Muscle layer of duodenum (tissue), 2 donors: ENCODE results near the gene MEF2D.

Experiments used
- H3K27ac ChIP-seq: one replicate; pipeline ENCODE4 v1.7.0; 2013; ENCODE audit warnings: mild to moderate bottlenecking, low read length
- H3K27me3 ChIP-seq: one replicate; pipeline ENCODE4 v1.7.0; 2013; ENCODE audit warnings: low read depth, mild to moderate bottlenecking, control low read depth, low read length
- H3K36me3 ChIP-seq, 2 donors: one replicate each; pipeline ENCODE4 v1.7.0; 2013; ENCODE audit warnings: low read length in 2 of 2, control low read depth in 1 of 2, mild to moderate bottlenecking in 1 of 2; ENCODE audit not compliant: insufficient read depth in 2 of 2, control insufficient read depth in 1 of 2
- H3K4me1 ChIP-seq, 2 donors: one replicate each; pipeline ENCODE4 v1.7.0; 2013; ENCODE audit warnings: low read length in 2 of 2, mild to moderate bottlenecking in 2 of 2, control low read depth in 1 of 2, moderate library complexity in 1 of 2; ENCODE audit not compliant: insufficient read depth in 2 of 2, control insufficient read depth in 1 of 2
- H3K4me3 ChIP-seq, 2 donors: one replicate each; pipeline ENCODE4 v1.7.0; 2013; ENCODE audit warnings: low read length in 2 of 2, low read depth in 1 of 2, mild to moderate bottlenecking in 1 of 2
- H3K9me3 ChIP-seq, 2 donors: one replicate each; pipeline ENCODE4 v1.7.0; 2013; ENCODE audit warnings: low read length in 2 of 2, control low read depth in 1 of 2, mild to moderate bottlenecking in 1 of 2; ENCODE audit not compliant: control insufficient read depth in 1 of 2
- donor health status: healthy.

Gene MEF2D

DNA sequence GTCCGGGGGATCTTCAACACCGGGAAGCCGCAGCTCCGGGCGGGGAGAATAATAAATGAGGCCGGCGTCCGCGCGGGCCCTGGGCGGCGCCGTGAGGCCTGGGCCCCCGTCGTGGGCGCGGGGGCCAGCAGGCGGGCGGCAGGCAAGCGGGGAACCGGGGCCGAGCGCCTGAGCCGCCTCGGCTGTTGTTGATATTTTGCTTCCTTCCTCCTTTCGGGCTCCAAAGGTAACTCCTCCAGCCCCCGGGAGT lies at the start of gene MEF2D:
Gene MEF2D, minus strand, starts transcription at position 233 of the 250 bp plus-strand sequence. CDS start 17,483 bp downstream, outside the sequence.
- Histone ChIP-seq H3K4me3 (peak within 1 kb of the TSS; percentile 71 to 87), H3K36me3 (peaks cover 0 to 19% of the 10 kb centered on the region in 2 donors), H3K4me1 (peaks cover 50 to 68% of the 10 kb centered on the region in 2 donors), H3K27me3 (no peaks in the 10 kb centered on the region), H3K9me3 (no peaks in the 10 kb centered on the region), H3K27ac (peak within 1 kb of the TSS; percentile 100)

DNA sequence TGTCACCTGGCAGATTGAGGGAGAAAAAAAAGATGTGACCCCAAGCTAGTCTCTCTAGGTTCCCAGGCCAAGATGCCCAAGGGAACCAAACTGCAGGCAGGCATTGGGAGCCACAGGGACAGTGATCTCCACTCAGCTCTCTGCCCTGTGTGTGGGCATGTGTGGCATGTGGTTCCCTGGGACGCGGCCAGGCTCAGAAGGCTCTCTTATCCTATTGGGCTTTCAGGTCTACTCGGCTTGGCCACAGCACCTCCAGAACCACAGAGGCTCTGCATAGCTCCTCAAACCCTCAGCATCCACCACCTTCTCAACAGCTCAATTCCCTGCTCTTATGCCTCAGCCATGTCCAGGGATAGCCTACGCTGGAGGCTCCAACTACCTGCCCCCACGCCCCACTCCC lies 49.8 kb upstream of the MEF2D start:
- Histone ChIP-seq H3K36me3 (no peaks in the 10 kb centered on the region), H3K4me1 (no peaks in the 10 kb centered on the region), H3K9me3 (no peaks in the 10 kb centered on the region), H3K27ac (no peak overlapping the region), H3K4me3 (no peak overlapping the region), H3K27me3 (no peaks in the 10 kb centered on the region)

DNA sequence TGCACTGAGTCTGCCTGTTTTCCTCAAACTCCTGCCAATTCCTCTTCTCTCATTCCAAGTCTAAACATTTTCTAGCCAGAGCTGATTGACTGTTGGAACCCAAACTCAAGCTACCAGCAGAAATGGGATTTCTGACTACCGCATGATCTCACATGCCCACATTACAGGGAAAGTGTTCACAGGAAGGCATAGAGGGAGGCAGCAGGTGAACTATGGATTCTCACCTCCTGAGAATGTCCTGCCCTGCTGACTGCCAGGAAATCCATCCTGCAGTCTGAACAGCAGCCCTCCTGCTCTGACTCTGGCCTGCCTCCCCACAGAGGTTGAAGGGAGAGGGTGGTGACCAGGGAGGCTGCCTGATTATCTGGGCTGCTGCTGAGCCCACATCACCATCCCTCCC lies 49.3 kb upstream of the MEF2D start:
- Histone ChIP-seq H3K36me3 (no peaks in the 10 kb centered on the region), H3K9me3 (no peaks in the 10 kb centered on the region), H3K27me3 (no peaks in the 10 kb centered on the region), H3K4me3 (no peak overlapping the region), H3K27ac (no peak overlapping the region), H3K4me1 (no peaks in the 10 kb centered on the region)

DNA sequence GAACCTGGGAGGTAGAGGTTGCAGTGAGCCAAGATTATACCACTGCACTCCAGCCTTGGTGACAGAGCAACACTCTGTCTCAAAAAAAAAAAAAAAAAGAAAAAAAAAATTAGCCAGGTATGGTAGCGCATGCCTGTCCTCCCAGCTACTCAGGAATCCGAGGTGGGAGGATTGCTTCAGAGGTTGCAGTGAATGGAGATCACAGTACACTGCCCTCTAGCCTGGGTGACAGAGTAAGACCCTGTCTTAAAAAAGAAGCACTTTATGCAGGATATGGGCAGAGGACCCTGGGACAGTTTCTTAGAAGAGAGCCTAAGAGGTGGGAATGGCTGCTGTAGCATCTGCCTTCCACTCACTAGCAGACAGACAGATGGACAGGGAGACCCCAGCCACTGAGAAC lies 48.8 kb upstream of the MEF2D start:
- H3K27me3 ChIP-seq = no peaks in the 10 kb centered on the region
- no peak overlapping the region for H3K4me3 ChIP-seq
- no peaks in the 10 kb centered on the region for H3K9me3 ChIP-seq
- no peak overlapping the region for H3K27ac ChIP-seq
- no peaks in the 10 kb centered on the region for H3K36me3 ChIP-seq
- no peaks in the 10 kb centered on the region for H3K4me1 ChIP-seq

DNA sequence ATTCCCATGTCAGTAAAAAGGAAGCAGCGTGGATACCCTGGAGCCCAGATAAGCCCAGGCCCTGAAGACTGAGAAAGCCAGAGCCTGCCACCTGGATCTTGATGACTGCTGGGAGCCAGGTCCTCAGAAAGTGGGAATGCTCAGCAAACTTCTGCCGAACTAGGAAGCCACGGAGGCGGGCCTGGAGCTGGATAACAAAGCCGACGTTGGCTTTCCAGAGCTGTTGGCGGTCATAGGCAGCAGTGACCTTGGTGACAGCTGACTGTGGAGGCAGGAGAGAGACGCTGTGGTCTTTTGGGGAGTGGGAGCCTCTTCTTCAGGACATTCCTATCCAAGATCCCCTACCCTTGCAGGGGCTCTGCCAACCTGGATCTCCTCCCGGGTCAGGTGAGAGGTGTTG lies 47.4 kb upstream of the MEF2D start:
- Histone ChIP-seq H3K9me3 (no peaks in the 10 kb centered on the region), H3K27me3 (no peaks in the 10 kb centered on the region), H3K4me3 (no peak overlapping the region), H3K27ac (no peak overlapping the region), H3K4me1 (no peaks in the 10 kb centered on the region), H3K36me3 (no peaks in the 10 kb centered on the region)

DNA sequence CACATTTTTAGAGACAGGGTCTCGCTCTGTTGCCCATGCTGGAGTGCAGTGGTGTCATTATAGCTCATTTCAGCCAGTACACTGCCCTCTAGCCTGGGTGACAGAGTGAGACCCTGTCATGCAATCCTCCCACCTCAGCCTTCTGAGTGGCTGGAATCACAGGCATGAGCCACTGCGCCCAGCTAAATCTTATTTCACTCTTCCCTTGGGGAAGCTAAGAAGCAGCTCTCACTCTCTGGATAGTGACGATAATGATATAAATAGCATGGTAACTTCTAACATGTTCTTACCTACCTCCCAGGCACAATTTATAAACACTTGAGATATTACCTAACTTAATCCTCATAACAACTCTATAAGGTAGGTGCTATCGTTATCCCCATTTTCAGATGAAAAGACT lies 46.9 kb upstream of the MEF2D start:
- H3K4me1 ChIP-seq = no peaks in the 10 kb centered on the region

DNA sequence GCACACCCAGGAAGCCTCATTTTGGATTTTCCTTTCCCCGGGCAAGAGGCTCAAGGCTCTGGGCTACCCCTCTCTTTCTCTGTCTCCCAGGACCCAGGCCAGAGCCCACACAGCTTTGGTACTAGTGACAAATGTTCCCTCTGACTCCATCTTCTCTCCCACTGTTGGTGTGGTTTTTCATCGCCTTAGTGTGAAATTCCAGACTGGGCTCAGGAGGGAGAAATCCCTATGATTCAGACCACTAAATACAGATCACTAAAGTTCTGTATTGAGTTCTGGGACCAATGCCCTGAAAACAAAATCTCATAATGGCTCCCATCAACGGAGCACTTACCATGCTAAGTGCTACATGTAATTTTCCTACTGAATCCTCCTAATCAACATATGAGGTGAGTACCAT lies 45.7 kb upstream of the MEF2D start:
- Histone ChIP-seq H3K9me3 (no peaks in the 10 kb centered on the region), H3K4me3 (no peak overlapping the region), H3K27ac (no peak overlapping the region), H3K4me1 (no peaks in the 10 kb centered on the region), H3K36me3 (no peaks in the 10 kb centered on the region), H3K27me3 (no peaks in the 10 kb centered on the region)

More for the DNA sequence above, 46.9 kb upstream of the MEF2D start:
- Histone ChIP-seq H3K27me3 (no peaks in the 10 kb centered on the region), H3K27ac (no peak overlapping the region), H3K9me3 (no peaks in the 10 kb centered on the region), H3K4me3 (no peak overlapping the region), H3K36me3 (no peaks in the 10 kb centered on the region)

DNA sequence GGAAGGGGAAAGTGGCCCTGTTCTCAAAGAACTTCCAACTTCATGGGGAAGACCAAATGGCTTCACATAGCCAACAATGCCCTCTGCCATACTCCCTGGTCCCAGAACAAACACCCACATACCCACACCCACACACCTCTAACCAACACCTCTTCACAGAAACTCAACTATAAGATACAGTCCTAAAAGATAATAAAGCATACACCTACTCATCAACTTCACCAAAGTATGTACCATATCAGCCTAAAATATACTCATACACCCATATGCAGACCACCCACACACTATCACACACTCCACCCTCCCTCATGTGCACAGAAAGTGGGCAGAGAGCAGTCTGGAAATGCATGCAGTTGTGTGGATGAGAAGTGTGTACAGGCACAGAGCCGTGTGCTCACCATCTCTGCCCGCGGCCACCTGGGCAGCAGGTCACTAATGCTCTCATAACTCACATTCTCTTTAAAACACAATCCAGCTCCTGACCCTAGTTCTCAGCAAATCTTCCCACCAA lies 44.1 kb upstream of the MEF2D start:
- Histone ChIP-seq H3K4me3 (no peak overlapping the region), H3K9me3 (no peaks in the 10 kb centered on the region), H3K27ac (no peak overlapping the region), H3K4me1 (no peaks in the 10 kb centered on the region), H3K36me3 (no peaks in the 10 kb centered on the region), H3K27me3 (no peaks in the 10 kb centered on the region)

DNA sequence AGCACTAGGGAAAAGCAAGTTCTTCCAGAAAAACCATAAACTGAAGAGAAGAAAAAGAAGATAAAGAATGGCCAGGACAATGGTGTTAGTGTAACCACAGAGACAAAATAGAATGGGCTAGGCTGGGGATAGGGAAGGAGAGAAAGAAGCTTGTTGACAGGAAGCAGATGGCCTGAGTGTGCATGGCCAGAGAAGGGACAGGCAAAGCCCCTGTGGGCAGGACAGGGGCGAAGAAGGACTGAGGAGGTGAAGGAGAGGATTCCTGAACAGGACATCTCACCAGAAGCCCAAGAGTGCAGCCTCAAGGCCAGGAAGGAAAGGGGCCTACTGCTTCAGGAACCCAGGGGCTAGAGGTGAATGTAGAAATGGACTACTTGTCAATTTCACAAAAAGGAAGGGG lies 42.5 kb upstream of the MEF2D start:
- Histone ChIP-seq H3K36me3 (no peaks in the 10 kb centered on the region), H3K27me3 (no peaks in the 10 kb centered on the region), H3K9me3 (no peaks in the 10 kb centered on the region), H3K4me3 (no peak overlapping the region), H3K4me1 (no peaks in the 10 kb centered on the region), H3K27ac (no peak overlapping the region)

DNA sequence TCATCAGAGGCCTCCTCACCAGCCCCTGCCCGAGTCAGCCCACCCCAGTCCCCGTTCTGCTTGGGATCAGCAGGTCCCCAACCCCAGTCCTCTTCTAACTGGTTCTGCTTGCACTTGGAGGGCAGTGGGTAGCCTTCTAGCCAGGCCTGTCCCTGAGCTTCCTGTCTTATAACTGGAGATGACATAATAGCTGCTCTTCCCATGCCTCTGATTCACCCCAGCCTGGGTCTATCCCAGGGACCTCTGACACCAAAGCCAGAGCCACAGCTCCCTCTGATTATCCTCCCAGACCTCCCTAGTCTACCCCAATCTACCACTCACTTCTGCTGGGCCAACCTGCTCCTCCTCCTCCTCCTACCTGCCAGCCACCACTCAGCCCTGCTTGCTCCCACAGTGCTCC lies 40.4 kb upstream of the MEF2D start:
- Histone ChIP-seq H3K27ac (no peak overlapping the region), H3K36me3 (no peaks in the 10 kb centered on the region), H3K27me3 (no peaks in the 10 kb centered on the region), H3K4me3 (no peak overlapping the region), H3K4me1 (no peaks in the 10 kb centered on the region), H3K9me3 (no peaks in the 10 kb centered on the region)

DNA sequence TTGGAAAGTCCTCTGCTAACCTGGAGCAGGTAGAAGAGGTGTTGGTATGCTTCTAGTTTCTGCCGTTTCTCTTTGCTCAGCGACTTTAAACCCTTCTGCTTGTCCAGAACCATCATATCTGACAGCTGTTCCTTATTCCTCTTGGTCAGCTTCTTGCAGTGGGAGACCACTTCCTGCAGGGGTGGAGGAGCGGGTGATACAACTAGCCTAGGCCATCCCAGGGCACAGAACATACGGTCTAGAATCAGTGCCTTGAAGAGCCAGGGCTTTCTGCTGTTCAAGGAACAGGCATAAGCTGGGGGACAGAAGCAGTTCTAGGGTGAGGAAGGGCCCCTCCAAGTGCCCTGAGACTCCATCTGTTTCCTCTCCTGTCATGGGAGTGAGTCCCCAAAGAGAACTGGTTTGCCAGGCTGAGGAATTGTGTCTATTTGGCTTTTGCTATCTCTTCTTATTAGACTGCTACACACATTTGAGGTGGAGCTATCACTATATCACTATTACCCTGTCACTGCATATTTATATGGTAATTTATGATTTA lies 39.3 kb upstream of the MEF2D start:
- no peaks in the 10 kb centered on the region for H3K9me3 ChIP-seq
- no peaks in the 10 kb centered on the region for H3K36me3 ChIP-seq
- H3K4me3 ChIP-seq = no peak overlapping the region
- no peak overlapping the region for H3K27ac ChIP-seq
- no peaks in the 10 kb centered on the region for H3K27me3 ChIP-seq
- no peaks in the 10 kb centered on the region for H3K4me1 ChIP-seq

DNA sequence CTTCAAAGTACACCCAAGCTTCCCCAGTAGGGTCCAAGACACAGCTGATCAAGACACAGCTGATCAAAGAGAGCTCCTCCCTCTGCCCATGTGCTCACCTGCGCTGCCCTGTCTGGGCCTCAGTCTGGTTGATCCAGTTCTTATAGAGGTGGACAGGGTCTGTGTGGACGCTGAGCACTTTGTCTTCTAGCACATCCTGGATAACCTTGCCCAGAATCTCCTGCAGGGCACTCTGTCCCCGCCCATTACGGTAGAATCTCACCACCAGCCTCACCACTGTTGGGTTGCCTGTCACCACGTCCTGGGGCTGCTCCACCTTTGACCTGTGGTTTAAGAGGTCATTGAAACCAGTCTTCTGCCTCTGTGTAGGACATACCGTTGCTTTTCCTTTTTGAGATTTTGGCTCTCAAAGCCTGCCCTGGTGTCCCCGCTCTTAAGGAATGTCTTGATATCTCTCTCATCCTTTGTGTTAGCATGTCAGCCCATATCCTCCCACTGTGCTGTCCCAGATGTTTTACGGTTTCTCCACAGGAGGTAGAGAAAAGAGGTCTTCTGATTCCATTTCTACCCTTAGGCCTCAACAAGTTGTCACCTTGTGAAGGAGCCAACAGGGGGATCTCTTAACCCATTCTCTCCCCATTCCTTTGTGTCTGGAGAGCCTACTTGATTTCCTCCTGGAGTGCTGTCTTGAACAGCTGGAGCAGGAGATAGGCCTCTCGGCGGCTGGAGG lies 38.3 kb upstream of the MEF2D start:
- Histone ChIP-seq H3K4me1 (no peaks in the 10 kb centered on the region), H3K27me3 (no peaks in the 10 kb centered on the region), H3K4me3 (no peak overlapping the region), H3K9me3 (no peaks in the 10 kb centered on the region), H3K27ac (no peak overlapping the region), H3K36me3 (no peaks in the 10 kb centered on the region)
